Calu3 (cell line): Measurements from ENCODE around the gene OGFOD1. TPM values are rescaled to one million over a fixed set of nuclear protein-coding genes. Genes with fewer than 3 reads are reported as not detected.

Experiments used
- BruUV-seq: library from RNA; stranded (reverse); fragments of 400-500 nt; replicated peaks from 2 replicates; lab custom pipeline; 2021; lab: Mats Ljungman, UMichigan
- CTCF ChIA-PET: fragments of 300-600 bp; sonication (Branson Sonifier 250); formaldehyde crosslinking; loops from one replicate; lab custom pipeline; 2022; ENCODE audit warnings: antibody characterized with exemption; lab: Charles Lee
- DNase-seq: peaks from one replicate; pipeline ENCODE4 v3.0.0; 2022
- H3K27ac Mint-ChIP-seq: one replicate; pipeline ENCODE4 v1.8.0; 2022; ENCODE audit warnings: mixed read lengths; ENCODE audit not compliant: unreplicated experiment
- H3K27me3 Mint-ChIP-seq: one replicate; pipeline ENCODE4 v1.8.0; 2022; ENCODE audit warnings: mixed read lengths; ENCODE audit not compliant: unreplicated experiment
- H3K36me3 Mint-ChIP-seq: one replicate; pipeline ENCODE4 v1.8.0; 2022; ENCODE audit warnings: mild to moderate bottlenecking, moderate library complexity, mixed read lengths; ENCODE audit not compliant: insufficient read depth, unreplicated experiment
- H3K4me1 Mint-ChIP-seq: one replicate; pipeline ENCODE4 v1.8.0; 2022; ENCODE audit warnings: mild to moderate bottlenecking, low read depth, mixed read lengths; ENCODE audit not compliant: unreplicated experiment
- H3K4me3 Mint-ChIP-seq: one replicate; pipeline ENCODE4 v1.8.0; 2022; ENCODE audit warnings: mild to moderate bottlenecking, low read depth, moderate library complexity, mixed read lengths; ENCODE audit not compliant: unreplicated experiment
- H3K9me3 Mint-ChIP-seq: one replicate; pipeline ENCODE4 v1.8.0; 2022; ENCODE audit warnings: low read depth, mixed read lengths; ENCODE audit not compliant: unreplicated experiment
- CTCF ChIP-seq: fragments of 200-600 bp; IDR thresholded peaks from one replicate; pipeline ENCODE4 v1.8.0; 2022; ENCODE audit warnings: antibody characterized with exemption; ENCODE audit not compliant: unreplicated experiment
- intact Hi-C: fragments of 100-400 bp; cut with micrococcal nuclease; formaldehyde crosslinking; loops from one replicate; pipeline ENCODE4 v1.10.0; 2022; ENCODE audit not compliant: unreplicated experiment
- total RNA-seq: library from RNA; stranded (reverse); gene quantifications from 2 replicates; pipeline ENCODE4 v1.2.3, GENCODE V29; 2022

OGFOD1 gene
- total RNA-seq, 1 experiment from 2014 or later: 60.6 TPM

- H3K36me3 Mint-ChIP-seq: peaks cover 15% of the 10 kb centered on the region
- BruUV-seq: no TSS peak
- intact Hi-C loops: no loop called here
- peaks cover 10% of the 10 kb centered on the region for H3K4me1 Mint-ChIP-seq
- no peak overlapping the region for H3K27ac Mint-ChIP-seq
- CTCF ChIA-PET: interaction anchor here (1.0 kb wide), 1 partner anchor 81 kb away, joined by 4 read pairs; no protein-coding TSS in a partner anchor
- DNase-seq: no peak
- H3K27me3 Mint-ChIP-seq: peaks cover 17% of the 10 kb centered on the region
- H3K9me3 Mint-ChIP-seq: no peaks in the 10 kb centered on the region
- no peak for TF ChIP-seq CTCF
- H3K4me3 Mint-ChIP-seq: peak overlapping the region; percentile 81
Observed at GRCh38 chr16:56520251-56520577, 68.9 kb downstream of the OGFOD1 start.

- Mint-ChIP-seq H3K27ac (no peak overlapping the region), H3K4me1 (peaks cover 8% of the 10 kb centered on the region), H3K27me3 (peaks cover 47% of the 10 kb centered on the region), H3K36me3 (no peaks in the 10 kb centered on the region), H3K4me3 (no peak overlapping the region), H3K9me3 (no peaks in the 10 kb centered on the region)
- no TSS peak for BruUV-seq
- CTCF ChIA-PET: interaction anchor here (0.8 kb wide), 1 partner anchor 542 kb away, joined by 3 read pairs; no protein-coding TSS in a partner anchor
- no peak for DNase-seq
- no peak for TF ChIP-seq CTCF
- intact Hi-C loops: no loop called here
Observed at GRCh38 chr16:56525236-56525635, 73.9 kb downstream of the OGFOD1 start.

Other genes with a start within 250 kb of the OGFOD1 start
- gene AMFR, start 26.0 kb upstream of the OGFOD1 start, total RNA-seq: 108 and 116 TPM in 2 replicates
- 234 and 266 TPM in 2 replicates for gene NUDT21, start 222 bp upstream of the OGFOD1 start, total RNA-seq
- gene BBS2, start 68.5 kb downstream of the OGFOD1 start, total RNA-seq: 35.5 and 36.4 TPM in 2 replicates
- gene MT4, start 113.5 kb downstream of the OGFOD1 start, total RNA-seq: not detected in 2 replicates
- gene MT3, start 138.0 kb downstream of the OGFOD1 start, total RNA-seq: not detected in 2 replicates
- gene MT2A, start 157.0 kb downstream of the OGFOD1 start, total RNA-seq: 8.2 and 28.1 TPM in 2 replicates
- not detected in 2 replicates for gene MT1E, start 174.2 kb downstream of the OGFOD1 start, total RNA-seq
- not detected in 2 replicates for gene MT1M, start 181.1 kb downstream of the OGFOD1 start, total RNA-seq
- gene MT1A, start 187.1 kb downstream of the OGFOD1 start, total RNA-seq: not detected in 2 replicates
- not detected in 2 replicates for gene MT1B, start 200.3 kb downstream of the OGFOD1 start, total RNA-seq
- 2.6 and 7.7 TPM in 2 replicates for gene MT1F, start 206.4 kb downstream of the OGFOD1 start, total RNA-seq
- gene MT1G, start 216.5 kb downstream of the OGFOD1 start, total RNA-seq: not detected in 2 replicates
- gene MT1H, start 218.3 kb downstream of the OGFOD1 start, total RNA-seq: not detected in 2 replicates
- gene MT1X, start 230.9 kb downstream of the OGFOD1 start, total RNA-seq: 5.3 and 15.4 TPM in 2 replicates